PC-3 (cell line): ENCODE data around the gene KATNA1. TPM values are rescaled to one million over a fixed set of nuclear protein-coding genes. Genes with fewer than 3 reads are reported as not detected.
A peak's percentile ranks its signal among the peaks of the same experiment; 100 is the strongest.

ENCODE experiments used
- ATAC-seq: fragments of 200-7000 bp; cut with Tn5 transposase; 2 replicates; pipeline ENCODE4 v1.9.1; 2020; ENCODE audit warnings: mild to moderate bottlenecking, moderate library complexity
- BruUV-seq: library from RNA; stranded (reverse); fragments of 400-500 nt; replicated peaks from 2 replicates; lab custom pipeline; 2021; lab: Mats Ljungman, UMichigan
- CTCF ChIA-PET: fragments of 300-600 bp; sonication (Branson Sonifier 250); formaldehyde crosslinking; loops from one replicate; lab custom pipeline; 2022; ENCODE audit warnings: antibody characterized with exemption; lab: Charles Lee
- POLR2A ChIA-PET: fragments of 300-600 bp; sonication (Branson Sonifier 250); formaldehyde crosslinking; loops from one replicate; lab custom pipeline; 2022; ENCODE audit warnings: antibody characterized with exemption; ENCODE audit not compliant: unreplicated experiment; lab: Charles Lee
- DNase-seq: peaks from one replicate; pipeline ENCODE4 v3.0.0-alpha.2; 2015
- H2AFZ ChIP-seq: fragments of 300-600 bp; sonication (generic); 2 replicates; pipeline ENCODE4 v1.6.0; 2016; ENCODE audit warnings: antibody characterized with exemption, low read length
- H3F3A ChIP-seq: fragments of 300-600 bp; sonication (generic); one replicate; pipeline ENCODE4 v1.6.0; 2017; ENCODE audit warnings: antibody characterized with exemption, low read length, control low read depth, mild to moderate bottlenecking; ENCODE audit not compliant: unreplicated experiment
- H3K27ac ChIP-seq: fragments of 300-600 bp; sonication (generic); 2 replicates; pipeline ENCODE4 v1.5.1; 2016; ENCODE audit warnings: mild to moderate bottlenecking, low read length
- H3K27me3 ChIP-seq: fragments of 300-600 bp; sonication (generic); 2 replicates; pipeline ENCODE4 v1.6.1; 2016; ENCODE audit warnings: low read length, mixed read lengths
- H3K36me3 ChIP-seq: fragments of 300-600 bp; sonication (generic); 2 replicates; pipeline ENCODE4 v1.6.1; 2016; ENCODE audit warnings: low read depth, mixed run types, low read length, mixed read lengths
- H3K4me1 ChIP-seq: fragments of 300-600 bp; sonication (generic); 2 replicates; pipeline ENCODE4 v1.5.1; 2016; ENCODE audit warnings: low read length; ENCODE audit not compliant: insufficient read depth
- H3K4me2 ChIP-seq: fragments of 300-600 bp; sonication (generic); 2 replicates; pipeline ENCODE4 v1.6.0; 2016; ENCODE audit warnings: low read length
- H3K4me3 ChIP-seq: fragments of 300-600 bp; sonication (generic); 2 replicates; pipeline ENCODE4 v1.5.1; 2016; ENCODE audit warnings: mild to moderate bottlenecking, low read length, mixed read lengths
- H3K79me2 ChIP-seq: fragments of 300-600 bp; sonication (generic); 2 replicates; pipeline ENCODE4 v1.6.1; 2017; ENCODE audit warnings: low read length, mixed read lengths
- H3K9ac ChIP-seq: fragments of 300-600 bp; sonication (generic); 2 replicates; pipeline ENCODE4 v1.6.0; 2016; ENCODE audit warnings: mild to moderate bottlenecking, low read length
- H3K9me2 ChIP-seq: fragments of 300-600 bp; sonication (generic); replicated peaks from 2 replicates; pipeline ENCODE4 v1.6.1; 2016; ENCODE audit warnings: mixed run types, low read length, mixed read lengths
- H3K9me3 ChIP-seq: fragments of 300-600 bp; sonication (generic); 2 replicates; pipeline ENCODE4 v1.6.1; 2016; ENCODE audit warnings: low read length, mixed read lengths
- H4K20me1 ChIP-seq: fragments of 300-600 bp; sonication (generic); 2 replicates; pipeline ENCODE4 v1.6.1; 2016; ENCODE audit warnings: low read length, mixed read lengths
- EZH2phosphoT487 ChIP-seq: fragments of 300-600 bp; sonication (generic); IDR thresholded peaks from 2 replicates; pipeline ENCODE4 v1.6.1; 2018; ENCODE audit warnings: mild to moderate bottlenecking, antibody characterized with exemption, low read length, borderline replicate concordance
- intact Hi-C: fragments of 100-400 bp; cut with micrococcal nuclease; formaldehyde crosslinking; loops from 2 replicates; pipeline ENCODE4 v1.9.0; 2023
- total RNA-seq: library from RNA; depleted of rRNA; stranded (reverse); fragments of >200 nt; gene quantifications from 2 replicates; pipeline ENCODE4 v1.2.3, GENCODE V29; 2014; rRNA removed
- TF ChIP-seq, protein P1 (sequence below): fragments of 300-600 bp; sonication (generic); conservative IDR thresholded peaks from 2 replicates; pipeline ENCODE4 v1.5.1; 2017; ENCODE audit warnings: antibody characterized with exemption, low read depth, mild to moderate bottlenecking, low read length

The KATNA1 gene
- total RNA-seq, 1 experiment from 2014 or later, result 18.1 TPM

DNA sequence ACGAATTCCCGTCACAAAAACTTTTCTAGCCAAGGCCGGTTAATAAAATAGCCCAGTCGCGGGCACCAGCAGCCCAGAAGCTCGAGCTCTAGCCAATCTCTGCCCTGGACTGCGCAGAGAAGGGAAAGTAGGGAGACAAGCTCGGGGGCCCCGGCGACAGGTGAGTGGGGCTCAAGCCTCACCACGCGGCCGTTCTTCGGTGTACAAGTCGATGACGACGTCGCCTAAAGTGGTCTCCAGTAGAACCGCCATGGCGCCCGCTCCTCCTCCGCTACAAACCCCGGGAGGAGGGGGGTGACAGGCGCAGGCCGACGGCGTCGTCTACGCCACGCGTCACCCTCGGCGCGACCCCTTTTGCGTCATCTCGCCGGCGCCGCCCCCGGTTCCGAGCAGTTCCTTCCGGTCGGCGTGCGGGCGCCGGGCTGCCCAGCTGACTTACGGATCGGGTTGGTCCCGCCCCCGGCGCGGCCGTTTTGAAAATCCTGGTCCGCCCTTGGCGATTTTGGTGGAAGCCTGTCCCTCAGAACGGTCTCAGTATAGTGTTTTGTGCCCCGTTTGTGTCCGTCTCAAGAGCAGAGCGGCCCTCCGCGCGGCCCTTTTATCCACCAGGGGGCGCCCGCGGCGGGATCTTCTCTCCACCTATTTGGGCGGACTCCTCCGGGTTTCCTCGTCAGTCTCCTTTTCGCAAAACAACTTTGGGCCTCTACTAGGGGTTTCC is 102.6 kb downstream of the KATNA1 start, which contains the start of gene PPIL4:
PPIL4 (minus strand) TSS at position 290 of the 718 bp plus-strand sequence; CDS start at position 252, 38 bp downstream.
- intact Hi-C loops, result loop anchor here (5.0 to 10.0 kb wide), 2 partner anchors 101 to 379 kb away; partner anchors contain the start of genes KATNA1 and RAET1G

DNA sequence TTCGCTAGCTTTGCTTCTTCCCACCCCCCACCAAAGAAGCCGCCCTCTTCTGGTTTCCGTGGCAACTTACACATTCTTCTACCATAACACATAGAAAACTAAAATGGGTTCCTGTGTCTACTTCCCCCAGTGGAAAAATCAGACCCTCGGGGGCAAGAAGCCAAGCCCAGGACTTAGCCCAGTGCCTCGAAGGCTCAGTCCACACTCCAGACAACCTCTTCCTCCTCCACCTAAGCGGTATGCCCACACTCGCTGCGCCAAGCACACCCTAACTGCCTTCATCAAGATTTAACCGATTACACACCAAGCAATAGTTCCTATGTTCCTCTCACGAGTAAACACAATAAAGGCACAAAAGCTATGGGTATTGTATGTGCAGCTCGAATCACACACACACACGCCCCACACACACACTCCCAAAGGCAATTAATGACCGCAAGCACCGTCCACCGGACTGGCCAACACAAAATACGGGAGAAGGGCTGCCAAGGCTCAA is 103.2 kb downstream of the KATNA1 start:
- H3K4me3 ChIP-seq, result peak overlapping the region; percentile 95
- POLR2A ChIA-PET, result interaction anchor here (0.7 kb wide), 1 partner anchor 17 kb away, joined by 3 read pairs; no protein-coding TSS in a partner anchor
- peak overlapping the region; percentile 93 for H3K9ac ChIP-seq
- H3K27me3 ChIP-seq, result no peaks in the 10 kb centered on the region
- intact Hi-C loops, result loop anchor here (5.0 to 10.0 kb wide), 2 partner anchors 102 to 379 kb away; partner anchors contain the start of genes KATNA1 and RAET1G
- H2AFZ ChIP-seq, result peak overlapping the region; percentile 92
- CTCF ChIA-PET, result no interaction called here
- no peak for TF ChIP-seq EZH2phosphoT487
- DNase-seq (peak; percentile 28), ATAC-seq (peak; percentile 32)
- peaks cover 2% of the 10 kb centered on the region; the same call in 1 of the 2 replicates for H3K36me3 ChIP-seq
- H3F3A ChIP-seq, result no peaks in the 10 kb centered on the region
- H3K9me3 ChIP-seq, result no peaks in the 10 kb centered on the region
- BruUV-seq, result TSS peak; percentile 66
- H3K79me2 ChIP-seq, result peaks cover 46% of the 10 kb centered on the region
- no peaks in the 10 kb centered on the region for H4K20me1 ChIP-seq
- H3K27ac ChIP-seq, result peak overlapping the region; percentile 90
- peaks cover 12% of the 10 kb centered on the region for H3K4me1 ChIP-seq
- H3K9me2 ChIP-seq, result no peaks in the 10 kb centered on the region
- peak overlapping the region; percentile 97 for H3K4me2 ChIP-seq

More for the DNA sequence above, 102.6 kb downstream of the KATNA1 start, which contains the start of gene PPIL4:
- Histone ChIP-seq H3F3A (no peaks in the 10 kb centered on the region), H3K79me2 (peaks cover 44% of the 10 kb centered on the region), H3K36me3 (peaks cover under 1% of the 10 kb centered on the region; the same call in 1 of the 2 replicates), H3K27me3 (no peaks in the 10 kb centered on the region), H3K27ac (peak within 1 kb of the TSS; percentile 90), H3K4me1 (peaks cover 12% of the 10 kb centered on the region), H4K20me1 (no peaks in the 10 kb centered on the region), H3K9me2 (no peaks in the 10 kb centered on the region), H3K4me3 (peak within 1 kb of the TSS; percentile 95), H2AFZ (peak within 1 kb of the TSS; percentile 92), H3K4me2 (peak within 1 kb of the TSS; percentile 97), H3K9ac (peak within 1 kb of the TSS; percentile 93), H3K9me3 (no peaks in the 10 kb centered on the region)
- POLR2A ChIA-PET, result no interaction called here
- TF ChIP-seq, protein P1, sequence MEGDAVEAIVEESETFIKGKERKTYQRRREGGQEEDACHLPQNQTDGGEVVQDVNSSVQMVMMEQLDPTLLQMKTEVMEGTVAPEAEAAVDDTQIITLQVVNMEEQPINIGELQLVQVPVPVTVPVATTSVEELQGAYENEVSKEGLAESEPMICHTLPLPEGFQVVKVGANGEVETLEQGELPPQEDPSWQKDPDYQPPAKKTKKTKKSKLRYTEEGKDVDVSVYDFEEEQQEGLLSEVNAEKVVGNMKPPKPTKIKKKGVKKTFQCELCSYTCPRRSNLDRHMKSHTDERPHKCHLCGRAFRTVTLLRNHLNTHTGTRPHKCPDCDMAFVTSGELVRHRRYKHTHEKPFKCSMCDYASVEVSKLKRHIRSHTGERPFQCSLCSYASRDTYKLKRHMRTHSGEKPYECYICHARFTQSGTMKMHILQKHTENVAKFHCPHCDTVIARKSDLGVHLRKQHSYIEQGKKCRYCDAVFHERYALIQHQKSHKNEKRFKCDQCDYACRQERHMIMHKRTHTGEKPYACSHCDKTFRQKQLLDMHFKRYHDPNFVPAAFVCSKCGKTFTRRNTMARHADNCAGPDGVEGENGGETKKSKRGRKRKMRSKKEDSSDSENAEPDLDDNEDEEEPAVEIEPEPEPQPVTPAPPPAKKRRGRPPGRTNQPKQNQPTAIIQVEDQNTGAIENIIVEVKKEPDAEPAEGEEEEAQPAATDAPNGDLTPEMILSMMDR, result peak; percentile 90
- no peak for TF ChIP-seq EZH2phosphoT487
- ATAC-seq (peak; percentile 88), DNase-seq (peak; percentile 90)
- CTCF ChIA-PET, result no interaction called here
- no TSS peak for BruUV-seq

Other genes with a start within 250 kb of the KATNA1 start
- gene SUMO4, start 248.5 kb downstream of the KATNA1 start, total RNA-seq, result 0.69 TPM in 1 of 2 replicates, not detected in the other
- gene ZC3H12D, start 163.7 kb downstream of the KATNA1 start, total RNA-seq, result not detected in 2 replicates
- 11.1 and 12.8 TPM in 2 replicates for gene PPIL4, start 102.7 kb downstream of the KATNA1 start, total RNA-seq
- gene GINM1, start 82.3 kb downstream of the KATNA1 start, total RNA-seq, result 15.0 and 19.2 TPM in 2 replicates
- 9.2 and 9.7 TPM in 2 replicates for gene LATS1, start 69.4 kb upstream of the KATNA1 start, total RNA-seq
- gene NUP43, start 97.8 kb upstream of the KATNA1 start, total RNA-seq, result 19.2 and 25.5 TPM in 2 replicates
- gene PCMT1, start 101.0 kb upstream of the KATNA1 start, total RNA-seq, result 122 and 158 TPM in 2 replicates
- 32.0 and 39.9 TPM in 2 replicates for gene LRP11, start 215.6 kb upstream of the KATNA1 start, total RNA-seq
- 0.40 and 1.7 TPM in 2 replicates for gene RAET1E, start 249.4 kb upstream of the KATNA1 start, total RNA-seq